Upper lobe of left lung (tissue), 6 donors: Measurements from ENCODE around the gene UNC13D. TPM values are rescaled to one million over a fixed set of nuclear protein-coding genes. Genes with fewer than 3 reads are reported as not detected.
"Not testable (repeated sequence)": the region's sequence is repeated elsewhere in the genome, so short reads cannot be mapped to it uniquely, and the experiment has no call there.

Experiments used
- ATAC-seq, 2 donors: fragments of 200-7000 bp; cut with Tn5 transposase; one replicate each; pipeline ENCODE4 v1.9.1; 2022; ENCODE audit warnings: mild to moderate bottlenecking in 2 of 2, moderate library complexity in 2 of 2; ENCODE audit not compliant: low FRiP score in 2 of 2
- DNase-seq, 2 donors: peaks; one replicate each; pipeline ENCODE4 v3.0.0-alpha.2; 2019 to 2020
- H3K27ac ChIP-seq, 4 donors: fragments of 200-600 bp; sonication (generic); one replicate each; pipeline ENCODE4 v1.5.1; 2016 to 2019
- H3K27me3 ChIP-seq, 4 donors: fragments of 200-600 bp; sonication (generic); one replicate each; pipeline ENCODE4 v1.5.1; 2017 to 2019
- H3K36me3 ChIP-seq, 4 donors: fragments of 200-600 bp; sonication (generic); one replicate each; pipeline ENCODE4 v1.5.1; 2016 to 2019
- H3K4me1 ChIP-seq, 4 donors: fragments of 200-600 bp; sonication (generic); one replicate each; pipeline ENCODE4 v1.5.1; 2018 to 2019
- H3K4me3 ChIP-seq, 4 donors: fragments of 200-600 bp; sonication (generic); one replicate each; pipeline ENCODE4 v1.5.1; 2017 to 2019; ENCODE audit warnings: mild to moderate bottlenecking in 2 of 4, moderate library complexity in 1 of 4
- H3K9me3 ChIP-seq, 4 donors: fragments of 200-600 bp; sonication (generic); one replicate each; pipeline ENCODE4 v1.5.1; 2018 to 2019
- EP300 ChIP-seq, 4 donors: sonication (generic); formaldehyde crosslinking; IDR thresholded peaks; one replicate each; pipeline ENCODE4 v1.5.1; 2017; ENCODE audit warnings: antibody characterized with exemption in 4 of 4, control low read depth in 2 of 4
- POLR2A ChIP-seq, 4 donors: fragments of 450-650 bp; IDR thresholded peaks; one replicate each; pipeline ENCODE4 v1.5.1; 2016 to 2017; ENCODE audit warnings: antibody characterized with exemption in 4 of 4, mild to moderate bottlenecking in 2 of 4
- POLR2AphosphoS5 ChIP-seq, 2 donors: sonication (generic); formaldehyde crosslinking; IDR thresholded peaks; one replicate each; pipeline ENCODE4 v1.5.1; 2017; ENCODE audit warnings: antibody characterized with exemption in 2 of 2
- WGBS, 2 donors: methylation state at CpG; one replicate each; pipeline ENCODE4 v1.1.5; 2017 to 2018; 5-methylcytosine and 5-hydroxymethylcytosine counted together
- total RNA-seq, 6 donors: library from RNA; depleted of rRNA in 4 of 6; stranded (reverse); fragments of >200 nt in 4 of 6; gene quantifications; one replicate each; pipeline versions ENCODE4 v1.1.0 to v1.2.1, GENCODE V29; 2016 to 2021
- TF ChIP-seq, protein P1 (sequence below), 6 experiments: fragments of 450-650 bp in 4 of 6; fragments of 200-600 bp in 2 of 6; sonication (generic) in 2 of 6; IDR thresholded peaks; one replicate each; pipeline ENCODE4 v1.5.1; 2016 to 2019; ENCODE audit warnings: antibody characterized with exemption in 6 of 6
- donor health status: DM: no; HTN: no; CAD: no; lungs with moderate emphysema.
- donor health status: DM: no; HTN: yes; CAD: no; lungs with severe emphysema.

UNC13D gene
- total RNA-seq, 6 donors from 2014 or later, result 38.0 to 243 (median 123) TPM

DNA sequence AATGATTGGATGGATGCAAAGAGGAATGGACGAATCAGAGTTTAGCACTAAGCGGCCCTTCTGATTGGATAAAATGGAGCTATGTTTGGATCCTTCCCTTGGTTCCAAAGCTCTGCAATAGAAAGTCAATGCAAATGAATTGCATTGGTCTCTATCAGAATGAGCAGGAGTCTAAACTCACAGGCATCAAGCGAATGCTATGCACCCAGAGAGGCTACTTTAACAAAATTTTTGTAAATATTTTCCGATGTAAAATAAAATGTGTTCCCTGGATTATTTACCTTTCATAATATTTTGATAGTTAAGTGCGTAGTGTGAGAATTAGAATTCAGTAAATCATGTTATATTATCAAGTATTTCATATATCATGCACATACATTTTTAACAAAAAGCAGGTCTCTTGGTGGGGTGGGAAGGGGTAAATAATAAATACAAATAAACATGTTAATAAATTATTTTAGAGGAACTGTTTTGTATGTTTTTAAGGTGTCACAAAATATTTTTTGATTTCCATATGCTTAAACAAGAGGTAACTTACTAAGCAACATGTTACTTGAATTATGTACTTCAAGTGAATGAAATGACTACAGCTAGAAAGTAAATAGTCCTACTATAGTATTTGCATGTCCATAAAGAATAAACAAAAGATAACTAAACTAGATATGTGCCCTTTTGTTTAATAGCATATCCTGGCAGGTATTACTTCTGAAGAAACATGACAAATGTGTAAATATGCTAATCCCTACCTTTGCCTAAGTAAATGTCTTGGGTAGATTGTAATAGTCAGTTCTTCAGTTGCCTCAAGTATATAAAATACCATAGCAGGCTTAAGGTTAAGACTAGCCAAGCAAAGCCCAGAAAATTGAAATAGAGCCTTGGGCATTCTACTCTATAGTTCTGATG lies 64.0 kb downstream of the UNC13D start:
- H3K9me3 ChIP-seq, result no peaks in the 10 kb centered on the region
- WGBS, 2 donors, result 21 to 23% methylated on average over 5 of the region's 5 CpGs
- DNase-seq (no peak), ATAC-seq (no peak)
- TF ChIP-seq EP300 (IDR thresholded peaks at IDR 0.05) (no peak), POLR2A (IDR thresholded peaks at IDR 0.05) (no peak), POLR2AphosphoS5 (IDR thresholded peaks at IDR 0.05) (no peak)
- TF ChIP-seq, protein P1, sequence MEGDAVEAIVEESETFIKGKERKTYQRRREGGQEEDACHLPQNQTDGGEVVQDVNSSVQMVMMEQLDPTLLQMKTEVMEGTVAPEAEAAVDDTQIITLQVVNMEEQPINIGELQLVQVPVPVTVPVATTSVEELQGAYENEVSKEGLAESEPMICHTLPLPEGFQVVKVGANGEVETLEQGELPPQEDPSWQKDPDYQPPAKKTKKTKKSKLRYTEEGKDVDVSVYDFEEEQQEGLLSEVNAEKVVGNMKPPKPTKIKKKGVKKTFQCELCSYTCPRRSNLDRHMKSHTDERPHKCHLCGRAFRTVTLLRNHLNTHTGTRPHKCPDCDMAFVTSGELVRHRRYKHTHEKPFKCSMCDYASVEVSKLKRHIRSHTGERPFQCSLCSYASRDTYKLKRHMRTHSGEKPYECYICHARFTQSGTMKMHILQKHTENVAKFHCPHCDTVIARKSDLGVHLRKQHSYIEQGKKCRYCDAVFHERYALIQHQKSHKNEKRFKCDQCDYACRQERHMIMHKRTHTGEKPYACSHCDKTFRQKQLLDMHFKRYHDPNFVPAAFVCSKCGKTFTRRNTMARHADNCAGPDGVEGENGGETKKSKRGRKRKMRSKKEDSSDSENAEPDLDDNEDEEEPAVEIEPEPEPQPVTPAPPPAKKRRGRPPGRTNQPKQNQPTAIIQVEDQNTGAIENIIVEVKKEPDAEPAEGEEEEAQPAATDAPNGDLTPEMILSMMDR (IDR thresholded peaks at IDR 0.05), result no peak
- peak overlapping the region in 1 of 4 donors; percentile 89 for H3K4me3 ChIP-seq
- H3K36me3 ChIP-seq, result peaks cover 11 to 39% (median 18%) of the 10 kb centered on the region in 4 donors
- H3K27ac ChIP-seq, result peak overlapping the region in 3 of 4 donors; percentile 99
- H3K27me3 ChIP-seq, result no peaks in the 10 kb centered on the region
- peaks cover 37 to 62% (median 44%) of the 10 kb centered on the region in 4 donors for H3K4me1 ChIP-seq

- Histone ChIP-seq H3K36me3 (peaks cover 11 to 47% (median 20%) of the 10 kb centered on the region in 4 donors), H3K4me3 (peak overlapping the region; percentile 89 to 97 (median 90)), H3K4me1 (peaks cover 37 to 61% (median 45%) of the 10 kb centered on the region in 4 donors), H3K9me3 (no peaks in the 10 kb centered on the region), H3K27ac (peak overlapping the region; percentile 95 to 99 (median 99)), H3K27me3 (no peaks in the 10 kb centered on the region)
- 0% methylated on average over 18 to 44 of the region's 84 CpGs for WGBS, 2 donors
- ATAC-seq (peak; percentile 88 to 93), DNase-seq (peak; percentile 95)
- peak; percentile 100 for TF ChIP-seq POLR2AphosphoS5 (IDR thresholded peaks at IDR 0.05)
- TF ChIP-seq EP300 (IDR thresholded peaks at IDR 0.05), result peak in 3 of 4 donors; percentile 96 to 97 (median 96)
- TF ChIP-seq, protein P1 (IDR thresholded peaks at IDR 0.05), result peak in 2 of 6 experiments; percentile 18 to 50
- TF ChIP-seq POLR2A (IDR thresholded peaks at IDR 0.05), result peak; percentile 100
Measured at GRCh38 chr17:75779250-75779986, 64.8 kb downstream of the UNC13D start.

- Histone ChIP-seq H3K36me3 (peaks cover 11 to 52% (median 20%) of the 10 kb centered on the region in 4 donors), H3K27me3 (no peaks in the 10 kb centered on the region), H3K9me3 (no peaks in the 10 kb centered on the region), H3K27ac (peak overlapping the region; percentile 95 to 99 (median 99)), H3K4me1 (peaks cover 33 to 56% (median 40%) of the 10 kb centered on the region in 4 donors), H3K4me3 (peak overlapping the region; percentile 89 to 97 (median 90))
- TF ChIP-seq EP300 (IDR thresholded peaks at IDR 0.05), result no peak
- TF ChIP-seq, protein P1 (IDR thresholded peaks at IDR 0.05), result peak; percentile 38 to 77 (median 66)
- TF ChIP-seq POLR2A (IDR thresholded peaks at IDR 0.05), result no peak
- DNase-seq (peak in 1 of 2 donors; percentile 57), ATAC-seq (peak in 1 of 2 donors; percentile 0)
- 1% methylated on average over 17 to 33 of the region's 38 CpGs for WGBS, 2 donors
Measured at GRCh38 chr17:75778861-75779249, 65.3 kb downstream of the UNC13D start.

GRCh38 chr17:75778066-75778860 lies 65.9 kb downstream of the UNC13D start:
- not testable (repeated sequence) for DNase-seq, H3K9me3 ChIP-seq, H3K27me3 ChIP-seq, ATAC-seq
- 0 to 2% methylated on average over 9 to 19 of the region's 19 CpGs for WGBS, 2 donors
- peak overlapping the region; percentile 95 to 99 (median 99) for H3K27ac ChIP-seq
- H3K4me3 ChIP-seq, result peak overlapping the region; percentile 89 to 97 (median 90)
- peaks cover 11 to 52% (median 20%) of the 10 kb centered on the region in 4 donors for H3K36me3 ChIP-seq
- H3K4me1 ChIP-seq, result peaks cover 28 to 50% (median 34%) of the 10 kb centered on the region in 4 donors
